ENCODE measurements around the gene PERP.

The PERP gene

GRCh38 chr6:138052783-138053182, 54.4 kb downstream of the PERP start:
- DNase-seq (ENCODE audit: low read depth in 2 of 2) = no peak

GRCh38 chr6:138044972-138045371, 62.2 kb downstream of the PERP start:
- no peak for DNase-seq (ENCODE audit: low read depth in 2 of 2)

GRCh38 chr6:138044458-138044857, 62.8 kb downstream of the PERP start:
- no peak for DNase-seq (ENCODE audit: low read depth in 2 of 2)
